ENCODE data around the gene SOX5. TPM values are rescaled to one million over a fixed set of nuclear protein-coding genes. Genes with fewer than 3 reads are reported as not detected.

SOX5 gene
- total and polyA plus RNA-seq, 8 donors, result 10.0 to 39.9 (median 33.0) TPM

- ATAC-seq (no peak), DNase-seq (no peak)
- Histone ChIP-seq H3K9me3 (no peaks in the 10 kb centered on the region), H3K27ac (no peak overlapping the region), H3K27me3 (no peaks in the 10 kb centered on the region), H3K4me3 (no peak overlapping the region), H3K36me3 (no peaks in the 10 kb centered on the region), H3K4me1 (no peaks in the 10 kb centered on the region)
- TF ChIP-seq CTCF (IDR thresholded peaks at IDR 0.05), result no peak
- intact Hi-C loops (cut with DNase I), result no loop called here
Observed at GRCh38 chr12:23959826-23960225, 10.4 kb upstream of the SOX5 start.

- Histone ChIP-seq H3K9me3 (no peaks in the 10 kb centered on the region), H3K27ac (no peak overlapping the region), H3K27me3 (peaks cover 0 to 15% of the 10 kb centered on the region in 2 donors), H3K36me3 (no peaks in the 10 kb centered on the region), H3K4me1 (no peaks in the 10 kb centered on the region), H3K4me3 (no peak overlapping the region)
- no peak for TF ChIP-seq CTCF (IDR thresholded peaks at IDR 0.05)
- ATAC-seq (no peak), DNase-seq (no peak)
- intact Hi-C loops (cut with DNase I), result no loop called here
Observed at GRCh38 chr12:23954332-23954731, 4.9 kb upstream of the SOX5 start.

DNA sequence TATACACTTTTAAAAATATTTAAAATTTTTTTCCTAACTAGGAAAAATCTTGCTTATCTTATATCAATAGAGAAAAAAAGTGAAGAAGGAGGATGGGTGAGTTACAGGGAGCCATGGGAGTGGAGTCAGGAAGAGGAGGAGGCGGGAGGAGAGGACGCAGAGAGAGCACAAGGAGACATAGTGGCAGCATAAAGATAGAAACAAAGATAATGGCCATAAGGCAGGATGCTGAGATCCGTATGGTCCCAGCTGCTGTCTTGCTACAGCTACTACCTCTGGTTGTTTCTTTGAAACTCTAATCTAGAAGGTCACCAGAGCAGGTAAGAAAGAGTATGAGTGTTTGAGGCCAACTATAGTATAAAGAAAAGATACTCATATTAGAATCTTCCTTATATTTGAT lies 2.6 kb upstream of the SOX5 start:
- H3K27me3 ChIP-seq, result peaks cover 0 to 31% of the 10 kb centered on the region in 2 donors
- intact Hi-C loops (cut with DNase I), result no loop called here
- no peaks in the 10 kb centered on the region for H3K36me3 ChIP-seq
- ATAC-seq (no peak), DNase-seq (no peak)
- no peaks in the 10 kb centered on the region for H3K9me3 ChIP-seq
- TF ChIP-seq CTCF (IDR thresholded peaks at IDR 0.05), result no peak
- no peak overlapping the region for H3K27ac ChIP-seq
- no peak overlapping the region for H3K4me3 ChIP-seq
- H3K4me1 ChIP-seq, result no peaks in the 10 kb centered on the region

DNA sequence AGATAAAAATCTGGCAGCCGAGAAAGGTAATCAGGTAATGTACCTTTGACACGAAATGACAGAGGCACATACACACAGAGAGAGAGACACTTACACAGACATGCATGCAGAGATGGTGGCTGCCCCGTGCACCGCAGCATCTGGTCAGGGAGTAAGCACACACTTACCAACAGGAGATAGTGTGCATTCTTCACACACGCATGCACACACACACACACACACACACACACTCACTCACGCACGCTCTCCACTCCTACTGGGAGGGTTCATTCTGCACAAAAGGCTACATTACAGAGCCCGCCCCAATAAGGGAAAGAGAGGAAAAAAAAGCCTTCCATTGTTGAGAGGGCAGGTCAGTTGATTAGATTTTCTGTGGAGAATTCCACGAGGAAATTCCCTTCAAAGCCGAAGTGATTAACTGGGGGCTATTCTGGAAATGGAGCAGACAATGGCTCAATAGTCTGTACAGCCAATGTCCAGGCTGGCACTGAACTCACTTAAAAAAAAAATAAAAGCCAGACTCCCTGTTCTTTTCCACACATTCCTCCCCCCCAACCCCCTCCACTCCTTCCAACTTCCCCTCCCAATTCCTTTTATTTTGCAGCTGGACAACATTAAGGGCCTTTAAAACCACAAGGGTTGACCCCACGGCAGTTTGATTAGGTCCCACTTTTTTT lies 1.4 kb upstream of the SOX5 start:
- no peak for TF ChIP-seq CTCF (IDR thresholded peaks at IDR 0.05)

GRCh38 chr12:23950210-23950774 lies 822 bp upstream of the SOX5 start:
- Histone ChIP-seq H3K4me1 (no peaks in the 10 kb centered on the region), H3K9me3 (no peaks in the 10 kb centered on the region), H3K36me3 (no peaks in the 10 kb centered on the region), H3K27me3 (peaks cover 0 to 31% of the 10 kb centered on the region in 2 donors), H3K27ac (no peak overlapping the region), H3K4me3 (peak overlapping the region; percentile 25 to 35)
- intact Hi-C loops (cut with DNase I), result no loop called here
- TF ChIP-seq CTCF (IDR thresholded peaks at IDR 0.05), result no peak
- DNase-seq, result peak in 2 of 4 donors; percentile 39 to 46
- ATAC-seq, result peak; percentile 74

More for the DNA sequence above, 1.4 kb upstream of the SOX5 start:
- H3K27ac ChIP-seq, result no peak overlapping the region
- ATAC-seq (peak; percentile 65), DNase-seq (peak in 3 of 4 donors; percentile 14 to 50 (median 35))
- no peaks in the 10 kb centered on the region for H3K36me3 ChIP-seq
- peaks cover 0 to 31% of the 10 kb centered on the region in 2 donors for H3K27me3 ChIP-seq
- H3K4me3 ChIP-seq, result peak overlapping the region; percentile 25 to 35
- H3K4me1 ChIP-seq, result no peaks in the 10 kb centered on the region
- no peaks in the 10 kb centered on the region for H3K9me3 ChIP-seq
- intact Hi-C loops (cut with DNase I), result no loop called here

Measured in left lung (tissue), 10 donors.